ENCODE measurements around the gene RWDD2A.

GRCh38 chr6:83216806-83217205, 23.6 kb downstream of the RWDD2A start:
- no peak for TF ChIP-seq CTCF (IDR thresholded peaks at IDR 0.05)
- no peak for TF ChIP-seq POLR2A (IDR thresholded peaks at IDR 0.05)
